ENCODE results near the gene VDAC2. TPM values are rescaled to one million over a fixed set of nuclear protein-coding genes. Genes with fewer than 3 reads are reported as not detected.

Gene VDAC2
- polyA plus RNA-seq, 1 donor from 2014 or later: 291 TPM

GRCh38 chr10:75243426-75243825, 32.8 kb downstream of the VDAC2 start:
- H3K4me2 ChIP-seq (ENCODE audit: low read length): no peak overlapping the region
- H2AFZ ChIP-seq (ENCODE audit: low read depth, low read length): no peak overlapping the region
- no peaks in the 10 kb centered on the region for H3K36me3 ChIP-seq (ENCODE audit: insufficient read depth, low read length)

GRCh38 chr10:75244487-75245353, 34.1 kb downstream of the VDAC2 start:
- Histone ChIP-seq H3K4me2 (ENCODE audit: low read length) (no peak overlapping the region), H3K4me3 (ENCODE audit: low read length) (no peak overlapping the region), H3F3A (ENCODE audit: insufficient read depth, low read length, poor library complexity, severe bottlenecking) (no peaks in the 10 kb centered on the region), H3K79me2 (replicated peaks; ENCODE audit: insufficient read depth, low read length) (no peaks in the 10 kb centered on the region), H2AFZ (ENCODE audit: low read depth, low read length) (no peak overlapping the region), H3K9me2 (ENCODE audit: insufficient read depth, low read length) (no peaks in the 10 kb centered on the region), H3K27me3 (ENCODE audit: insufficient read depth, low read depth, low read length) (no peaks in the 10 kb centered on the region), H3K27ac (ENCODE audit: low read length) (no peak overlapping the region), H4K20me1 (ENCODE audit: insufficient read depth) (no peaks in the 10 kb centered on the region), H3K36me3 (ENCODE audit: insufficient read depth, low read length) (no peaks in the 10 kb centered on the region), H3K9me3 (ENCODE audit: low read length) (no peaks in the 10 kb centered on the region), H3K9ac (ENCODE audit: low read length) (no peak overlapping the region)
- TF ChIP-seq EP300 (conservative IDR thresholded peaks at IDR 0.05; ENCODE audit: poor library complexity, severe bottlenecking): no peak
- no peak for TF ChIP-seq MXI1 (conservative IDR thresholded peaks at IDR 0.05; ENCODE audit: poor library complexity, severe bottlenecking)
- no peak for TF ChIP-seq REST (IDR thresholded peaks at IDR 0.05; ENCODE audit: borderline replicate concordance)

More at GRCh38 chr10:75243426-75243825, 32.8 kb downstream of the VDAC2 start:
- Histone ChIP-seq H3K79me2 (replicated peaks; ENCODE audit: insufficient read depth, low read length) (no peaks in the 10 kb centered on the region), H3K9me2 (ENCODE audit: insufficient read depth, low read length) (no peaks in the 10 kb centered on the region), H3K27me3 (ENCODE audit: insufficient read depth, low read depth, low read length) (no peaks in the 10 kb centered on the region), H3K4me3 (ENCODE audit: low read length) (no peak overlapping the region), H3K27ac (ENCODE audit: low read length) (no peak overlapping the region), H3F3A (ENCODE audit: insufficient read depth, low read length, poor library complexity, severe bottlenecking) (no peaks in the 10 kb centered on the region), H4K20me1 (ENCODE audit: insufficient read depth) (no peaks in the 10 kb centered on the region), H3K9ac (ENCODE audit: low read length) (no peak overlapping the region), H3K9me3 (ENCODE audit: low read length) (no peaks in the 10 kb centered on the region)
- no peak for TF ChIP-seq MXI1 (conservative IDR thresholded peaks at IDR 0.05; ENCODE audit: poor library complexity, severe bottlenecking)
- no peak for TF ChIP-seq CTCF (IDR thresholded peaks at IDR 0.05; ENCODE audit: poor library complexity, severe bottlenecking)
- no peak for TF ChIP-seq EZH2 (IDR thresholded peaks at IDR 0.05; ENCODE audit: borderline replicate concordance, insufficient read depth, low read length, poor library complexity, severe bottlenecking)
- TF ChIP-seq POLR2AphosphoS5 (IDR thresholded peaks at IDR 0.05): no peak
- no peak for TF ChIP-seq REST (IDR thresholded peaks at IDR 0.05; ENCODE audit: borderline replicate concordance)
- TF ChIP-seq RAD21 (conservative IDR thresholded peaks at IDR 0.05): no peak
- no peak for TF ChIP-seq EP300 (conservative IDR thresholded peaks at IDR 0.05; ENCODE audit: poor library complexity, severe bottlenecking)
- no peak for TF ChIP-seq TAF1 (IDR thresholded peaks at IDR 0.05; ENCODE audit: low read depth)

Data from neural cell (in vitro differentiated cells).